ENCODE results near the gene CDKL1.

GRCh38 chr14:50421499-50421898 lies 24.8 kb upstream of the CDKL1 start:
- TF ChIP-seq, protein P1, sequence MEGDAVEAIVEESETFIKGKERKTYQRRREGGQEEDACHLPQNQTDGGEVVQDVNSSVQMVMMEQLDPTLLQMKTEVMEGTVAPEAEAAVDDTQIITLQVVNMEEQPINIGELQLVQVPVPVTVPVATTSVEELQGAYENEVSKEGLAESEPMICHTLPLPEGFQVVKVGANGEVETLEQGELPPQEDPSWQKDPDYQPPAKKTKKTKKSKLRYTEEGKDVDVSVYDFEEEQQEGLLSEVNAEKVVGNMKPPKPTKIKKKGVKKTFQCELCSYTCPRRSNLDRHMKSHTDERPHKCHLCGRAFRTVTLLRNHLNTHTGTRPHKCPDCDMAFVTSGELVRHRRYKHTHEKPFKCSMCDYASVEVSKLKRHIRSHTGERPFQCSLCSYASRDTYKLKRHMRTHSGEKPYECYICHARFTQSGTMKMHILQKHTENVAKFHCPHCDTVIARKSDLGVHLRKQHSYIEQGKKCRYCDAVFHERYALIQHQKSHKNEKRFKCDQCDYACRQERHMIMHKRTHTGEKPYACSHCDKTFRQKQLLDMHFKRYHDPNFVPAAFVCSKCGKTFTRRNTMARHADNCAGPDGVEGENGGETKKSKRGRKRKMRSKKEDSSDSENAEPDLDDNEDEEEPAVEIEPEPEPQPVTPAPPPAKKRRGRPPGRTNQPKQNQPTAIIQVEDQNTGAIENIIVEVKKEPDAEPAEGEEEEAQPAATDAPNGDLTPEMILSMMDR (IDR thresholded peaks at IDR 0.05): no peak
- TF ChIP-seq POLR2A (IDR thresholded peaks at IDR 0.05) (no peak), EP300 (IDR thresholded peaks at IDR 0.05) (no peak)
